HepG2 (cell line): ENCODE results near the gene CXCR5. TPM values are rescaled to one million over a fixed set of nuclear protein-coding genes. Genes with fewer than 3 reads are reported as not detected.

Experiments
- ATAC-seq: fragments of 200-7000 bp; cut with Tn5 transposase; 3 replicates; pipeline ENCODE4 v1.9.1; 2020; ENCODE audit warnings: mild to moderate bottlenecking, moderate library complexity
- BruUV-seq: library from RNA; stranded (reverse); fragments of 400-500 nt; replicated peaks from 2 replicates; lab custom pipeline; 2021; lab: Mats Ljungman, UMichigan
- CTCF ChIA-PET: fragments of 300-600 bp; formaldehyde crosslinking; extraction: SDS; loops from one replicate; lab custom pipeline; 2021; ENCODE audit warnings: low total read pairs, inconsistent platforms, low intra/inter-chr PET ratio; lab: Yijun Ruan, JAX
- POLR2A ChIA-PET: fragments of 350-600 bp; sonication (Branson Sonifier 250); formaldehyde crosslinking; loops from one replicate; lab custom pipeline; 2020; ENCODE audit warnings: antibody characterized with exemption, inconsistent platforms; lab: Yijun Ruan, JAX
- DNase-seq: peaks from one replicate; pipeline ENCODE4 v3.0.0-alpha.2; 2015; ENCODE audit warnings: low spot score
- FAIRE-seq: peaks from 3 replicates; lab custom pipeline; 2011; peaks lifted over from hg19 to GRCh38; lab: Jason Lieb, UNC
- H2AFZ ChIP-seq: one replicate; pipeline ENCODE4 v1.6.1; 2011; ENCODE audit warnings: low read length, inconsistent platforms
- H3K27ac ChIP-seq: fragments of 300-600 bp; 3 replicates; pipeline ENCODE4 v1.8.0; 2011; ENCODE audit warnings: mixed run types, mild to moderate bottlenecking, mixed read lengths, low read length, inconsistent platforms; ENCODE audit not compliant: insufficient read depth; ENCODE audit errors: extremely low read length
- H3K27me3 ChIP-seq, 2 experiments: fragments of 200-600 bp in 1 of 2; 2 replicates in 1 of 2; 3 replicates in 1 of 2; pipeline versions ENCODE4 v1.6.0 to v1.8.0; 2011; ENCODE audit warnings: low read length in 2 of 2, mild to moderate bottlenecking in 2 of 2, moderate library complexity in 2 of 2, inconsistent platforms in 1 of 2; ENCODE audit not compliant: insufficient read depth in 2 of 2, control insufficient read depth in 1 of 2
- H3K36me3 ChIP-seq, 2 experiments: fragments of 200-600 bp in 1 of 2; replicated peaks in 1 of 2; 2 replicates in 1 of 2; 3 replicates in 1 of 2; pipeline versions ENCODE4 v1.5.1 to v1.8.0; 2011; ENCODE audit warnings: low read length in 2 of 2, inconsistent platforms in 1 of 2; ENCODE audit not compliant: insufficient read depth in 2 of 2, control insufficient read depth in 1 of 2
- H3K4me1 ChIP-seq: 2 replicates; pipeline ENCODE4 v1.5.1; 2012; ENCODE audit warnings: low read length, inconsistent platforms; ENCODE audit not compliant: insufficient read depth
- H3K4me2 ChIP-seq: 2 replicates; pipeline ENCODE4 v1.6.0; 2011; ENCODE audit warnings: low read depth, low read length, inconsistent platforms
- H3K4me3 ChIP-seq, 3 experiments: fragments of 200-600 bp in 1 of 3; sonication (generic), shearing (Covaris generic) in 1 of 3; replicated peaks in 1 of 3; 2 replicates each; pipeline ENCODE4 v1.5.1; 2011 to 2016; ENCODE audit warnings: low read length in 3 of 3, inconsistent platforms in 2 of 3, low read depth in 2 of 3, mild to moderate bottlenecking in 2 of 3, control low read depth in 1 of 3, mixed read lengths in 1 of 3; ENCODE audit not compliant: insufficient read depth in 1 of 3
- H3K79me2 ChIP-seq: one replicate; pipeline ENCODE4 v1.6.1; 2011; ENCODE audit warnings: low read length, inconsistent platforms; ENCODE audit not compliant: insufficient read depth
- H3K9ac ChIP-seq: 2 replicates; pipeline ENCODE4 v1.6.0; 2011; ENCODE audit warnings: mild to moderate bottlenecking, low read depth, low read length, inconsistent platforms; ENCODE audit not compliant: insufficient read depth
- H3K9me3 ChIP-seq: 2 replicates; pipeline ENCODE4 v1.5.1; 2012; ENCODE audit warnings: mild to moderate bottlenecking, low read length
- H4K20me1 ChIP-seq: 2 replicates; pipeline ENCODE4 v1.6.0; 2011; ENCODE audit warnings: inconsistent platforms, mild to moderate bottlenecking, low read length, moderate library complexity; ENCODE audit not compliant: insufficient read depth
- AGO1 ChIP-seq: fragments of 200-400 bp; formaldehyde crosslinking; IDR thresholded peaks from 2 replicates; pipeline ENCODE4 v1.6.1; 2017; ENCODE audit warnings: mild to moderate bottlenecking, low read depth, low read length, moderate library complexity; ENCODE audit not compliant: poor library complexity, severe bottlenecking
- AGO2 ChIP-seq: fragments of 200-400 bp; formaldehyde crosslinking; optimal IDR thresholded peaks from 2 replicates; pipeline ENCODE3; 2017; ENCODE audit warnings: mild to moderate bottlenecking, low read depth, low read length, moderate library complexity
- AKAP8 ChIP-seq: sonication (generic); formaldehyde crosslinking; IDR thresholded peaks from 2 replicates; pipeline ENCODE4 v1.5.1; 2020; ENCODE audit warnings: mild to moderate bottlenecking, missing genetic modification reagents
- ATF7 ChIP-seq, 2 experiments: fragments of 450-650 bp in 1 of 2; sonication (generic) in 1 of 2; formaldehyde crosslinking in 1 of 2; IDR thresholded peaks; 2 replicates each; pipeline versions ENCODE4 v1.4.0 to v1.6.1; 2016 to 2020; ENCODE audit warnings: antibody characterized with exemption in 1 of 2, mild to moderate bottlenecking in 1 of 2, missing genetic modification reagents in 1 of 2
- EP300 ChIP-seq, 3 experiments: sonication (generic) in 1 of 3; formaldehyde crosslinking in 1 of 3; IDR thresholded peaks; 2 replicates each; pipeline versions ENCODE4 v1.5.1 to v1.6.1; 2011 to 2020; ENCODE audit warnings: low read depth in 2 of 3, low read length in 2 of 3, borderline replicate concordance in 1 of 3, improper control_type of control experiment in 1 of 3, mild to moderate bottlenecking in 1 of 3, missing genetic modification reagents in 1 of 3, moderate library complexity in 1 of 3
- ETV6 ChIP-seq: sonication (generic); formaldehyde crosslinking; conservative IDR thresholded peaks from 2 replicates; pipeline ENCODE4 v1.4.0; 2020; ENCODE audit warnings: missing genetic modification reagents
- KDM5B ChIP-seq: sonication (generic); formaldehyde crosslinking; IDR thresholded peaks from 2 replicates; pipeline ENCODE4 v1.4.0; 2020; ENCODE audit warnings: missing genetic modification reagents, mild to moderate bottlenecking, borderline replicate concordance
- PCBP1 ChIP-seq: fragments of 200-400 bp; formaldehyde crosslinking; IDR thresholded peaks from 2 replicates; pipeline ENCODE4 v1.6.1; 2017; ENCODE audit warnings: mild to moderate bottlenecking, low read depth, low read length, borderline replicate concordance
- POLR2G ChIP-seq: fragments of 200-400 bp; formaldehyde crosslinking; IDR thresholded peaks from 2 replicates; pipeline ENCODE4 v1.6.1; 2018; ENCODE audit warnings: mild to moderate bottlenecking, low read depth, low read length, moderate library complexity
- RBM22 ChIP-seq: fragments of 200-400 bp; formaldehyde crosslinking; optimal IDR thresholded peaks from 2 replicates; pipeline ENCODE3; 2017; ENCODE audit warnings: mild to moderate bottlenecking, low read length, moderate library complexity
- RXRA ChIP-seq: sonication (generic); formaldehyde crosslinking; IDR thresholded peaks from 2 replicates; pipeline ENCODE4 v1.5.1; 2020; ENCODE audit warnings: missing genetic modification reagents
- SKI ChIP-seq: fragments of 450-650 bp; IDR thresholded peaks from one replicate; pipeline ENCODE4 v1.6.1; 2018; ENCODE audit warnings: mild to moderate bottlenecking; ENCODE audit not compliant: partially characterized antibody
- ZNF136 ChIP-seq: sonication (generic); formaldehyde crosslinking; IDR thresholded peaks from 2 replicates; pipeline ENCODE4 v1.8.1; 2022; ENCODE audit warnings: low read depth, mild to moderate bottlenecking, moderate library complexity, missing genetic modification reagents
- ZNF382 ChIP-seq: sonication (generic); formaldehyde crosslinking; IDR thresholded peaks from 2 replicates; pipeline ENCODE4 v1.5.0; 2020; ENCODE audit warnings: missing genetic modification reagents, mild to moderate bottlenecking, borderline replicate concordance
- WGBS: methylation state at CpG from one replicate; pipeline ENCODE4 v1.1.6; 2017; ENCODE audit warnings: low lambda C conversion rate; 5-methylcytosine and 5-hydroxymethylcytosine counted together
- in situ Hi-C: cut with HindIII; loops from 2 replicates; pipeline ENCODE4 v1.10.0; 2017; ENCODE audit warnings: low pct_unique_long_range_greater_than_20kb; ENCODE audit not compliant: extremely low pct_ligation_motif_present
- intact Hi-C: fragments of 100-400 bp; cut with micrococcal nuclease; formaldehyde crosslinking; loops from one replicate; pipeline ENCODE4 v1.10.0; 2022; ENCODE audit not compliant: unreplicated experiment
- polyA plus RNA-seq, 8 experiments: library from polyadenylated mRNA; depleted of rRNA in 3 of 8; stranded (reverse) in 7 of 8; unstranded in 1 of 8; fragments of >200 nt; fragmentation: Illumina TruSeq in 4 of 8; extraction: Trizol in 4 of 8; gene quantifications; 2 replicates each; pipeline versions ENCODE4 v1.2.1 to v1.2.3, GENCODE V29; 2011 to 2016; ENCODE audit warnings: low read depth in 4 of 8, missing spikeins in 1 of 8, mixed read lengths in 1 of 8; ENCODE audit not compliant: insufficient read depth in 1 of 8
- total RNA-seq, 5 experiments: library from RNA; depleted of rRNA; stranded (reverse); fragments of >200 nt; fragmentation: Illumina TruSeq; extraction: Trizol; gene quantifications; 2 replicates each; pipeline ENCODE4 v1.2.3, GENCODE V29; 2016; ENCODE audit warnings: low read depth in 1 of 5
- TF ChIP-seq, protein P1 (sequence below): sonication (generic); formaldehyde crosslinking; IDR thresholded peaks from 2 replicates; pipeline ENCODE4 v1.5.0; 2020; ENCODE audit warnings: missing genetic modification reagents

The CXCR5 gene
- total and polyA plus RNA-seq, 2 of the 13 experiments (the other 11 are each of a cell fraction or from before 2014, with no cell fraction given), result not detected

DNA sequence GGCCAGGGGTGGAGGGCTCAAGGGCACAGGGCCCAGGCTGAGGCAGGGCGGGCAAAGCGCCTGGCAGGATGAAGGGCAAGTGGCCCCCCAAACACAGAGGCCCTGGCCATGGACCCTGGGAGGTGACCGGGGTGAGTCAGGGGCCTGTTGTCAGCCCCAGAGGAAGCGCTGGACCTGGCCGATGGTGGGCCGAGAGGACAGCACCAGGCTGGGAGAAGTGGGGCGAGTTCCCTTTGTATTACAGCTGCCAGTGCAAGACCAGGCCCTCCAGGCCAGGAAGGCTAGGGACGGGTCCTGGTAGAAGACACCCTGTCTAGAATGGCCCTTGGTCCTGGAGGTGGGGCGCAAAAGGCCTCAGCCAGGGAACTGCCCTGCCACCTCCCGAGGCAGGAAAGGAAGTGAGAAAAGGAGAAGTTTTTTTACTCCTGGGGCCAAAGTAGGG lies 12.8 kb downstream of the CXCR5 start:
- ChIA-PET POLR2A (interaction anchor here (1.2 kb wide), 1 partner anchor 26 kb away, joined by 3 read pairs; no protein-coding TSS in a partner anchor), CTCF (no interaction called here)
- peak; percentile 5; the same call in 2 of the 3 replicates for ATAC-seq

More for the DNA sequence above, 12.8 kb downstream of the CXCR5 start:
- DNase-seq (no peak), FAIRE-seq (no peak)
- Histone ChIP-seq H3K27me3 (peaks cover 2 to 17% of the 10 kb centered on the region in 2 experiments; a peak in 3 of 5 replicates), H3K4me1 (0 out of 2 replicates have a peak, but pooled peaks cover 7% of the 10 kb centered on the region), H4K20me1 (no peaks in the 10 kb centered on the region), H3K27ac (no peak overlapping the region), H3K9me3 (no peaks in the 10 kb centered on the region), H3K79me2 (no peaks in the 10 kb centered on the region), H3K4me2 (no peak overlapping the region), H3K9ac (no peak overlapping the region), H3K4me3 (no peak overlapping the region), H3K36me3 (peaks cover 12 to 13% of the 10 kb centered on the region in 2 experiments; a peak in 4 of 5 replicates), H2AFZ (no peak overlapping the region)
- WGBS, result 59% methylated on average over 4 of the region's 10 CpGs
- in situ Hi-C loops (no loop called here), intact Hi-C loops (loop anchor here (10.0 kb wide), 1 partner anchor 1578 kb away; no protein-coding TSS in a partner anchor)
- TF ChIP-seq ZNF382 (CRISPR knock-in tag) (no peak), KDM5B (CRISPR knock-in tag) (no peak), PCBP1 (0 out of 2 replicates have a peak, but pooled peaks have one; percentile 29), RXRA (CRISPR knock-in tag) (no peak), ATF7 (IDR thresholded peaks at IDR 0.05) (no peak), ATF7 (CRISPR knock-in tag; IDR thresholded peaks at IDR 0.05) (no peak), AGO2 (peak; percentile 96), SKI (no peak), EP300 (IDR thresholded peaks at IDR 0.05; ENCODE audit: low read depth in 2 of 2, low read length in 2 of 2) (no peak), EP300 (CRISPR knock-in tag; IDR thresholded peaks at IDR 0.05; ENCODE audit: borderline replicate concordance) (no peak), AKAP8 (peak; percentile 72; the same call in 1 of the 2 replicates), ETV6 (no peak), ZNF136 (CRISPR knock-in tag) (no peak), RBM22 (peak; percentile 66), AGO1 (peak; percentile 91), POLR2G (peak; percentile 54; the same call in 1 of the 2 replicates)
- TF ChIP-seq, protein P1, sequence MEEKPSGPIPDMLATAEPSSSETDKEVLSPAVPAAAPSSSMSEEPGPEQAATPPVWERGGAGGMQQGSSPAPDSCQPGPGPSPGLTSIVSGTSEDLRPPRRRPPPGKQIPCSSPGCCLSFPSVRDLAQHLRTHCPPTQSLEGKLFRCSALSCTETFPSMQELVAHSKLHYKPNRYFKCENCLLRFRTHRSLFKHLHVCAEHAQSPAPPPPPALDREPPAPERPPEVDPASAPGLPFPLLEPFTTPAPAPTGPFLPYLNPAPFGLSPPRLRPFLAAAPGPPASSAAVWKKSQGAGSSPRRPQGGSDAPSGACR (CRISPR knock-in tag), result no peak
- no TSS peak for BruUV-seq
